BLaER1 (cell line): ENCODE results near the gene AUTS2.

Experiments
- H3K27ac ChIP-seq: shearing (Covaris generic); formaldehyde crosslinking; 2 replicates; pipeline ENCODE4 v1.8.1; 2022
- H3K27me3 ChIP-seq: shearing (Covaris generic); formaldehyde crosslinking; 2 replicates; pipeline ENCODE4 v1.8.1; 2022
- H3K36me3 ChIP-seq: shearing (Covaris generic); formaldehyde crosslinking; 2 replicates; pipeline ENCODE4 v1.8.1; 2022
- H3K4me1 ChIP-seq: shearing (Covaris generic); formaldehyde crosslinking; 2 replicates; pipeline ENCODE4 v1.8.1; 2022
- H3K4me2 ChIP-seq: shearing (Covaris generic); formaldehyde crosslinking; 2 replicates; pipeline ENCODE4 v1.8.1; 2022
- H3K4me3 ChIP-seq: shearing (Covaris generic); formaldehyde crosslinking; 2 replicates; pipeline ENCODE4 v1.8.1; 2022
- H3K9ac ChIP-seq: shearing (Covaris generic); formaldehyde crosslinking; 2 replicates; pipeline ENCODE4 v1.8.1; 2022
- H3K9me3 ChIP-seq: shearing (Covaris generic); formaldehyde crosslinking; 2 replicates; pipeline ENCODE4 v1.8.1; 2022
- H4K20me1 ChIP-seq: shearing (Covaris generic); formaldehyde crosslinking; 2 replicates; pipeline ENCODE4 v1.8.1; 2022
- Cebpa-rat ChIP-seq: shearing (Covaris generic); IDR thresholded peaks from 2 replicates; pipeline ENCODE4 v1.8.1; 2022

Gene AUTS2

DNA sequence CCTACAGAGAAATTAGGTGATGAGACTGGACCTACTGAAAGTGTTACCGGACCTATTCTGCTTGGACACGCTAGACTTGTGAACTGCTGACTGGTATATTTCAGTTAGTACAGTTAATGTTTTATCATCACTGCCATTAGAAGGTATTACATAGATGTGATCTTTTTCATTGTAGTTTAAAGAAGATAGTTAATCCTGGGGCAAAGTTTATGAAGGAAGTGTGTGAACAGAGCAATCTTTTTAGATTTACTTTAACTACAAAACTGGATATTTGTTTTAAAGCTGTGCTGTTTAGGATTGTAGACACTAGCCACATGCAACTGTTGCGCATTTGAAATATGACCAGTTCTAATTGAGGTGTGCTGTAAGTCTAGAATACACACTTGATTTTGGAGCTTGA, 446.7 kb downstream of the AUTS2 start:
- Histone ChIP-seq H3K27me3 (no peaks in the 10 kb centered on the region), H3K4me2 (no peak overlapping the region), H3K4me1 (peaks cover 22% of the 10 kb centered on the region), H4K20me1 (peaks cover 72% of the 10 kb centered on the region), H3K36me3 (0 out of 2 replicates have a peak, but pooled peaks cover 3% of the 10 kb centered on the region), H3K4me3 (no peak overlapping the region), H3K27ac (no peak overlapping the region), H3K9ac (no peak overlapping the region), H3K9me3 (no peaks in the 10 kb centered on the region; the same call in 1 of the 2 replicates)
- no peak for TF ChIP-seq Cebpa-rat

DNA sequence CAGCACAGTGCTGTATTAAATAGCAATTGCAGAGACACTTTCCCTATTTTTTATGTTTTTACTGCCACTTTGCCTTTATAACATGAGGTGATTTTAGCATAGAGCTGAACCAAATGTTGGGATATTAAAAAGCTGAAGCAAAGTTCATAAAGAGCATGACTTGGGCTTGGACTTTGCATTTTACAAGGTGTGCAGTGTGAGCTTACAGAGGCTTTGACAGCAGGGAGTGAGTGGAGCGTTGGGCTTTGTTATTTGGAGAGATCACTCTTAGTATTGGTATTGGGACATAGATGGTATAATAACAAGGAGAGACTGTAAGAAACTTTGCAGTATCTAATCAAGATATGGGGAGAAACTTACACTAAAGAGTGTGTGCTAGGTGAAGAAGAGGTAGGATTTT, 449.1 kb downstream of the AUTS2 start:
- peaks cover 15% of the 10 kb centered on the region for H3K4me1 ChIP-seq
- peaks cover 76% of the 10 kb centered on the region for H4K20me1 ChIP-seq
- no peaks in the 10 kb centered on the region; the same call in 1 of the 2 replicates for H3K9me3 ChIP-seq
- H3K4me2 ChIP-seq, result no peak overlapping the region
- TF ChIP-seq Cebpa-rat, result no peak
- no peak overlapping the region for H3K4me3 ChIP-seq
- H3K27me3 ChIP-seq, result no peaks in the 10 kb centered on the region
- no peak overlapping the region for H3K9ac ChIP-seq
- H3K36me3 ChIP-seq, result 0 out of 2 replicates have a peak, but pooled peaks cover 3% of the 10 kb centered on the region
- H3K27ac ChIP-seq, result no peak overlapping the region

- Histone ChIP-seq H3K4me2 (no peak overlapping the region), H3K4me1 (peaks cover 9% of the 10 kb centered on the region), H3K4me3 (no peak overlapping the region), H3K9me3 (no peaks in the 10 kb centered on the region; the same call in 1 of the 2 replicates), H3K27me3 (no peaks in the 10 kb centered on the region), H3K9ac (no peak overlapping the region), H3K36me3 (0 out of 2 replicates have a peak, but pooled peaks cover 3% of the 10 kb centered on the region), H4K20me1 (peaks cover 76% of the 10 kb centered on the region), H3K27ac (no peak overlapping the region)
- no peak for TF ChIP-seq Cebpa-rat
These were observed 449.7 kb downstream of the AUTS2 start for GRCh38 chr7:70047891-70048448.

GRCh38 chr7:70051726-70052125, 453.5 kb downstream of the AUTS2 start:
- Histone ChIP-seq H3K27ac (no peak overlapping the region), H4K20me1 (peaks cover 79% of the 10 kb centered on the region), H3K9ac (no peak overlapping the region), H3K9me3 (no peaks in the 10 kb centered on the region), H3K4me2 (no peak overlapping the region), H3K36me3 (no peaks in the 10 kb centered on the region), H3K27me3 (no peaks in the 10 kb centered on the region), H3K4me3 (no peak overlapping the region), H3K4me1 (no peaks in the 10 kb centered on the region)
- TF ChIP-seq Cebpa-rat, result no peak

DNA sequence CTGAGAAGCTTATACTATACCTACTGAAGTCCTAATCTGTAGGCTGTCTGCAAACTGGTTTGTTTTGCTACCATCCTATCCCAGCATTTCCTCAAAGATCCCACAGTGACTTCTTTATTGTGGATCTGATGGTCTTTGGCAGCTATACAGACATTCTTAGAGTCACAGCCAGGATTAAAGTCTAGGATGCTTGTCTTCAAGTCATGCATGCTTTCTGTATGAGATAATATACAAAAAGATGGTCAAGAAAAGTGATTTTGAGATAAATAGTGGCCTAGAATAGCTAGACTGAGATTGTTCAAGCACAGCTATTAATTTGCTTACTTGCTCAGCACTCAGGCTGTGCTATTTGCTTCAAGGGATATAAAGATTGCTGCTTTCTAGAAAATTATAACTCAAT, 454.4 kb downstream of the AUTS2 start:
- Histone ChIP-seq H3K36me3 (no peaks in the 10 kb centered on the region), H3K4me2 (no peak overlapping the region), H3K9ac (no peak overlapping the region), H3K9me3 (no peaks in the 10 kb centered on the region), H3K4me3 (no peak overlapping the region), H4K20me1 (peaks cover 70% of the 10 kb centered on the region), H3K27me3 (no peaks in the 10 kb centered on the region), H3K27ac (no peak overlapping the region), H3K4me1 (no peaks in the 10 kb centered on the region)
- no peak for TF ChIP-seq Cebpa-rat

- Histone ChIP-seq H3K4me1 (no peaks in the 10 kb centered on the region), H4K20me1 (peaks cover 63% of the 10 kb centered on the region; the same call in 1 of the 2 replicates), H3K27ac (no peak overlapping the region), H3K9me3 (no peaks in the 10 kb centered on the region), H3K27me3 (no peaks in the 10 kb centered on the region), H3K4me3 (no peak overlapping the region), H3K4me2 (no peak overlapping the region), H3K9ac (no peak overlapping the region), H3K36me3 (no peaks in the 10 kb centered on the region)
- no peak for TF ChIP-seq Cebpa-rat
These were observed 455.1 kb downstream of the AUTS2 start for GRCh38 chr7:70053421-70053820.

- Histone ChIP-seq H4K20me1 (peaks cover 60% of the 10 kb centered on the region; the same call in 1 of the 2 replicates), H3K4me3 (no peak overlapping the region), H3K9me3 (no peaks in the 10 kb centered on the region), H3K9ac (no peak overlapping the region), H3K27me3 (no peaks in the 10 kb centered on the region), H3K36me3 (no peaks in the 10 kb centered on the region), H3K4me2 (no peak overlapping the region), H3K27ac (no peak overlapping the region), H3K4me1 (no peaks in the 10 kb centered on the region)
- no peak for TF ChIP-seq Cebpa-rat
These were observed 455.7 kb downstream of the AUTS2 start for GRCh38 chr7:70053989-70054388.

GRCh38 chr7:70056363-70056762, 458.1 kb downstream of the AUTS2 start:
- no peaks in the 10 kb centered on the region for H3K9me3 ChIP-seq
- H3K36me3 ChIP-seq, result peaks cover 6% of the 10 kb centered on the region
- H3K4me2 ChIP-seq, result no peak overlapping the region
- H3K27me3 ChIP-seq, result no peaks in the 10 kb centered on the region
- H3K4me1 ChIP-seq, result no peaks in the 10 kb centered on the region
- TF ChIP-seq Cebpa-rat, result no peak
- no peak overlapping the region for H3K9ac ChIP-seq
- no peak overlapping the region for H3K4me3 ChIP-seq
- peaks cover 50% of the 10 kb centered on the region; the same call in 1 of the 2 replicates for H4K20me1 ChIP-seq
- H3K27ac ChIP-seq, result no peak overlapping the region

DNA sequence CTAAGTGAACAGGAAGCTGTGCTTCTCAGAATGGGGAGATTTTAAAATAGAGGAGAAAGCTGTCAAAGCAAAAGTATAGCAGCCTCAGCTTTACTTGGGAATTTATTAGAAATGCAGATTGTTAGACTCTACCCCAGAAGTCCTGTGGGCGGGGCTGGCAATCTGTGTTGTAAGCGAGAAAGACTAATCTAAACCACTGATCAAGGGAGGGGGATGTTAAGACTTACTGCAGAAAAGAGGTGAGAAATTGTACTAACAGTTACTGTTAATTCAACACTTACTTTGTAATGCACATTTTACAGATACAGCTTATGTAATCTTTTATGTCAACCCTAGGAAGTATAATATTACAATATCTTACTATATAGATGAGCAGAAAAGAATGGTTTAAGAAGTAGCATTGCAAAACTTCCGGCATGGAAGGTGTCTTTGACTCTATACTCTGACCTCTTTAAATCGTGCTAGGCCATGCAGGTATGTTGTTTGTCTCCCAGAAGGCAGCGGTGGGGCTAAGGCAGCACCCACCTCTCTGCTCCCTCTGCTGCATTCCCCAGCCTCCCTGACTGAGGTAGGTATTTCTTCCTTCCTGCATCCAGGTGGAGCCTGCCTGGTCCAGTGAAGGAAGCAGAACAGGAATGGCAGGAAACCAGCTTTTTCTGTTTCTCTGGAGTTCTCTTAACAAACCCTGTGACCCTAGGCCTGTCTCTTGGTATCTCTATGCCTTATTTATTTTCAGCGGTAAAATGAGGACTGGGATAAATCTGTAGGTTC, 462.2 kb downstream of the AUTS2 start:
- Histone ChIP-seq H3K4me2 (no peak overlapping the region), H4K20me1 (peaks cover 35% of the 10 kb centered on the region; the same call in 1 of the 2 replicates), H3K9me3 (no peaks in the 10 kb centered on the region), H3K36me3 (peaks cover 6% of the 10 kb centered on the region), H3K27ac (no peak overlapping the region), H3K27me3 (no peaks in the 10 kb centered on the region), H3K4me1 (no peaks in the 10 kb centered on the region), H3K4me3 (no peak overlapping the region), H3K9ac (no peak overlapping the region)
- TF ChIP-seq Cebpa-rat, result no peak

DNA sequence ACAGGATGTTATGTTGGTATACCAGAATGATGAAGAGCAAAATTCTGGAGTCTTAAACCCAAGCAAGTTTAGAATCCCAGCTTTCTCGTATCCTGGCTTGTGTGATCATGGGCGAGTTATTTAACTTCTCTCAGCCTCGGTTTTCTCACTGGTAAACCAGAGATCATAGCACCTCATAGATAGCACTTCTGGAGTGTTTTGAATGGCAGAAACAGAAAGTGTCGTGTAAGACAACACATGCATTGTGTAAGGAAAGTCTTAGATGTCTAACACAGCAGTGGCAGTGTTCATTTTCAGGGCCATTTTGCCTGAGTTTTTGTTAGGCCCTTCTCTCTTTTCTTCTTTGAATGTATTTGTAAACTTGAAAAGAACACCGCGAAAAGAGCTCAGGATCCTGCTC, 465.1 kb downstream of the AUTS2 start:
- no peak for TF ChIP-seq Cebpa-rat
- no peaks in the 10 kb centered on the region for H3K27me3 ChIP-seq
- no peak overlapping the region for H3K4me3 ChIP-seq
- H3K9me3 ChIP-seq, result no peaks in the 10 kb centered on the region
- H3K4me2 ChIP-seq, result no peak overlapping the region
- H3K27ac ChIP-seq, result no peak overlapping the region
- no peak overlapping the region for H3K9ac ChIP-seq
- H3K36me3 ChIP-seq, result peaks cover 6% of the 10 kb centered on the region
- peaks cover 46% of the 10 kb centered on the region; the same call in 1 of the 2 replicates for H4K20me1 ChIP-seq
- H3K4me1 ChIP-seq, result no peaks in the 10 kb centered on the region
